Natural killer cell (primary cell): ENCODE measurements around the gene CPZ. TPM values are rescaled to one million over a fixed set of nuclear protein-coding genes. Genes with fewer than 3 reads are reported as not detected.

Experiments
- ATAC-seq, 3 donors: fragments of 150-1000 bp in 2 of 3; fragments of 200-7000 bp in 1 of 3; cut with Tn5 transposase; 1 replicate in 1 of 3; 2 replicates in 2 of 3; pipeline ENCODE4 v1.10.0; 2021; ENCODE audit warnings: mild to moderate bottlenecking in 2 of 3, moderate library complexity in 2 of 3
- DNase-seq, 2 donors: peaks; one replicate each; pipeline versions ENCODE4 v3.0.0 to v3.0.0-alpha.2; 2013 to 2021; ENCODE audit warnings: mixed read lengths in 1 of 2
- H3K27ac ChIP-seq: one replicate; pipeline ENCODE4 v1.5.1; 2013; ENCODE audit warnings: mild to moderate bottlenecking, low read length
- H3K27me3 ChIP-seq: one replicate; pipeline ENCODE4 v1.6.1; 2013; ENCODE audit warnings: low read length; ENCODE audit not compliant: control insufficient read depth, insufficient read depth
- H3K36me3 ChIP-seq: one replicate; pipeline ENCODE4 v1.6.1; 2013; ENCODE audit warnings: low read length; ENCODE audit not compliant: control insufficient read depth, insufficient read depth
- H3K4me1 ChIP-seq: one replicate; pipeline ENCODE4 v1.6.1; 2013; ENCODE audit warnings: low read length; ENCODE audit not compliant: control insufficient read depth, insufficient read depth
- H3K4me3 ChIP-seq: one replicate; pipeline ENCODE4 v1.5.1; 2013; ENCODE audit warnings: low read length
- H3K9me3 ChIP-seq: one replicate; pipeline ENCODE4 v1.6.1; 2013; ENCODE audit warnings: low read length; ENCODE audit not compliant: control insufficient read depth, insufficient read depth
- H3K27ac Mint-ChIP-seq, 2 donors: one replicate each; pipeline ENCODE4 v1.8.0; 2022; ENCODE audit warnings: mild to moderate bottlenecking in 2 of 2, mixed read lengths in 2 of 2, moderate library complexity in 1 of 2
- H3K27me3 Mint-ChIP-seq, 2 donors: one replicate each; pipeline ENCODE4 v1.8.0; 2022; ENCODE audit warnings: low read depth in 2 of 2, mixed read lengths in 2 of 2
- H3K36me3 Mint-ChIP-seq: one replicate; pipeline ENCODE4 v1.8.0; 2022; ENCODE audit warnings: mixed read lengths
- H3K4me1 Mint-ChIP-seq, 2 donors: one replicate each; pipeline ENCODE4 v1.8.0; 2022; ENCODE audit warnings: mixed read lengths in 2 of 2
- H3K4me3 Mint-ChIP-seq: one replicate; pipeline ENCODE4 v1.8.0; 2022; ENCODE audit warnings: mild to moderate bottlenecking, moderate library complexity, mixed read lengths
- H3K9me3 Mint-ChIP-seq, 2 donors: one replicate each; pipeline ENCODE4 v1.8.0; 2022; ENCODE audit warnings: mixed read lengths in 2 of 2
- WGBS: methylation state at CpG from one replicate; pipeline ENCODE4 v1.1.7; 2013; ENCODE audit warnings: missing lambda C conversion rate; ENCODE audit not compliant: insufficient coverage; 5-methylcytosine and 5-hydroxymethylcytosine counted together
- intact Hi-C: fragments of 100-400 bp; cut with micrococcal nuclease; formaldehyde crosslinking; loops from one replicate; pipeline ENCODE4 v1.14.2; 2022
- total RNA-seq, 4 donors: library from RNA; stranded (reverse); fragments of 120-200 nt in 1 of 4; gene quantifications; one replicate each; pipeline versions ENCODE4 v1.2.3 to v1.2.4, GENCODE V29; 2013 to 2022
- TF ChIP-seq, protein P1 (sequence below): fragments of 200-600 bp; IDR thresholded peaks from one replicate; pipeline ENCODE4 v1.8.0; 2022; ENCODE audit warnings: antibody characterized with exemption

The CPZ gene
- total RNA-seq, 3 donors from 2014 or later (not counting 1 experiment from before 2014, with no cell fraction given), result not detected

DNA sequence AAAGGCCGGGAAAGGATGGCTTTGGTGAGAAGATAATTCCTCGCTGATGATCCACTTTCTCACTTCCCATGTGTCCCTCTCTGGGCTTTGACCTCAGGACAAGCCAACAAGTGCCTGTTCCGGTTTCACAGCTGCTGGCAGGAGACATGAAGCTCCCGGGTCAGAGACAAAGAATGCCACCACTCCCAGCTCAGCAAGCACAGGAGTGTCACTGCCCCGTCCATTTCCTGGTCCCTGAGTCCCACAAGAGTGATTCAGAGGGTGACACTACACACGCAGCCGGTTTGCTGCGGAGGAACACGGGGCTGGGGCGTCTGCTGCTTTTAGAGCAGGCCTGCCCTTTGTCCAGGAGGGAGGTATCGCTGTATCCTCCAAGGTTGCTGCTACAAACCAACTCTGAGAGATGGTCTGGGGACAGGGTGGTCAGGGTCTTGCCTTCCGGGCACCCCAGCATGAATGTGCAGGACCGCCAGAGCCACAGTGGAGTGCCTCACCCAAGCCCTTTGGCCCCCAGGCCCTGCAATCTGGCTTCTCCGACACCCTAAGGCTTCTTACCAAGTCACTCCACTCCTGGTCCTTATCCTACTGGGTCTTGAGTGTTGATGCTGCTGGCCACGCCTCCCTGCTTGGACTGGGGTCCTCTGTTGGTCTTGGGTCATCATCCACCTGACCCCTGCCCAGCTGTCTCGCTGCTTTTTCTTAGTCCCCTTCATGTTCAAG is 49.5 kb downstream of the CPZ start:
- WGBS, result 84% methylated on average over 16 of the region's 16 CpGs
- Mint-ChIP-seq H3K36me3 (no peaks in the 10 kb centered on the region), H3K9me3 (no peaks in the 10 kb centered on the region), H3K27me3 (peaks cover 0 to 21% of the 10 kb centered on the region in 2 donors), H3K4me3 (no peak overlapping the region), H3K4me1 (no peaks in the 10 kb centered on the region), H3K27ac (no peak overlapping the region)
- ATAC-seq, result no peak
- Histone ChIP-seq H3K36me3 (no peaks in the 10 kb centered on the region), H3K4me1 (no peaks in the 10 kb centered on the region), H3K27ac (no peak overlapping the region), H3K9me3 (no peaks in the 10 kb centered on the region), H3K4me3 (no peak overlapping the region), H3K27me3 (no peaks in the 10 kb centered on the region)
- no peak for DNase-seq
- intact Hi-C loops, result no loop called here
- TF ChIP-seq, protein P1, sequence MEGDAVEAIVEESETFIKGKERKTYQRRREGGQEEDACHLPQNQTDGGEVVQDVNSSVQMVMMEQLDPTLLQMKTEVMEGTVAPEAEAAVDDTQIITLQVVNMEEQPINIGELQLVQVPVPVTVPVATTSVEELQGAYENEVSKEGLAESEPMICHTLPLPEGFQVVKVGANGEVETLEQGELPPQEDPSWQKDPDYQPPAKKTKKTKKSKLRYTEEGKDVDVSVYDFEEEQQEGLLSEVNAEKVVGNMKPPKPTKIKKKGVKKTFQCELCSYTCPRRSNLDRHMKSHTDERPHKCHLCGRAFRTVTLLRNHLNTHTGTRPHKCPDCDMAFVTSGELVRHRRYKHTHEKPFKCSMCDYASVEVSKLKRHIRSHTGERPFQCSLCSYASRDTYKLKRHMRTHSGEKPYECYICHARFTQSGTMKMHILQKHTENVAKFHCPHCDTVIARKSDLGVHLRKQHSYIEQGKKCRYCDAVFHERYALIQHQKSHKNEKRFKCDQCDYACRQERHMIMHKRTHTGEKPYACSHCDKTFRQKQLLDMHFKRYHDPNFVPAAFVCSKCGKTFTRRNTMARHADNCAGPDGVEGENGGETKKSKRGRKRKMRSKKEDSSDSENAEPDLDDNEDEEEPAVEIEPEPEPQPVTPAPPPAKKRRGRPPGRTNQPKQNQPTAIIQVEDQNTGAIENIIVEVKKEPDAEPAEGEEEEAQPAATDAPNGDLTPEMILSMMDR, result no peak

- ATAC-seq, result no peak
Measured at GRCh38 chr4:8642651-8643321, 50.2 kb downstream of the CPZ start.

DNA sequence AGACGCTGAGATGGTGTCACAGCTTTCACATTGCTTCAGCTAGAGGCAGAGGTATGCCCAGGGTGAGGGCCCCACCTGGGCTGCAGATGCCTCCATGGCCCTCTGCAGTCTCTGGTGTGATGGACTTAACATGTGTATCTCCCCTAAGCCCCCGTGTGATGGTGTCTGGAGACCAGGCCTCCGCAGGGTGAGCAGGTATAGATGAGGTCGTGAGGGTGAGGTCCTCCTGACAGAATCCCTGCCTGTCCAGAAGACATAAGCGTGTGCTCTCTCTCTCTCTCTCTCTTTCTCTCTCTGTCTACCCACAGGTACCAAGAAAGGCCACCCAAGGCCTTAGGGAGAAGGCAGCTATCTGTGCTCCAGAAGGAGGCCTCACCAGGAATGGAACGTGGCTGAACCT is 50.9 kb downstream of the CPZ start:
- H3K4me3 Mint-ChIP-seq, result no peak overlapping the region
- DNase-seq, result no peak

More at GRCh38 chr4:8642651-8643321, 50.2 kb downstream of the CPZ start:
- no peaks in the 10 kb centered on the region for H3K27me3 ChIP-seq
- 72% methylated on average over 11 of the region's 12 CpGs for WGBS
- Mint-ChIP-seq H3K36me3 (no peaks in the 10 kb centered on the region), H3K4me3 (no peak overlapping the region), H3K27me3 (peaks cover 0 to 17% of the 10 kb centered on the region in 2 donors), H3K27ac (no peak overlapping the region), H3K9me3 (no peaks in the 10 kb centered on the region), H3K4me1 (no peaks in the 10 kb centered on the region)
- DNase-seq, result no peak
- TF ChIP-seq, protein P1, result no peak
- no peak overlapping the region for H3K4me3 ChIP-seq
- no peaks in the 10 kb centered on the region for H3K4me1 ChIP-seq
- H3K27ac ChIP-seq, result no peak overlapping the region
- H3K9me3 ChIP-seq, result no peaks in the 10 kb centered on the region
- H3K36me3 ChIP-seq, result no peaks in the 10 kb centered on the region
- intact Hi-C loops, result no loop called here

More for the DNA sequence above, 50.9 kb downstream of the CPZ start:
- WGBS, result 79% methylated on average over 6 of the region's 6 CpGs
- no peaks in the 10 kb centered on the region for H3K36me3 Mint-ChIP-seq
- Histone ChIP-seq H3K27ac (no peak overlapping the region), H3K4me1 (no peaks in the 10 kb centered on the region), H3K9me3 (no peaks in the 10 kb centered on the region), H3K36me3 (no peaks in the 10 kb centered on the region), H3K27me3 (no peaks in the 10 kb centered on the region), H3K4me3 (no peak overlapping the region)
- intact Hi-C loops, result no loop called here
- H3K4me1 Mint-ChIP-seq, result no peaks in the 10 kb centered on the region
- no peaks in the 10 kb centered on the region for H3K9me3 Mint-ChIP-seq
- peaks cover under 1 to 10% of the 10 kb centered on the region in 2 donors for H3K27me3 Mint-ChIP-seq
- no peak for ATAC-seq
- H3K27ac Mint-ChIP-seq, result no peak overlapping the region
- TF ChIP-seq, protein P1, result no peak
